Brain microvascular endothelial cell (primary cell): ENCODE results near the gene ACAN.

ENCODE experiments used
- DNase-seq: peaks from one replicate; pipeline ENCODE4 v3.0.0-alpha.2; 2020
- H3K27ac ChIP-seq: fragments of 250-450 bp; sonication (Bioruptor Pico); 2 replicates; pipeline ENCODE4 v1.5.1; 2020; ENCODE audit warnings: mild to moderate bottlenecking, moderate library complexity
- H3K27me3 ChIP-seq: fragments of 250-450 bp; sonication (Bioruptor Pico); replicated peaks from 2 replicates; pipeline ENCODE4 v1.5.1; 2020; ENCODE audit warnings: mild to moderate bottlenecking
- H3K36me3 ChIP-seq: fragments of 250-450 bp; sonication (Bioruptor Pico); replicated peaks from 2 replicates; pipeline ENCODE4 v1.5.1; 2020; ENCODE audit warnings: mild to moderate bottlenecking
- H3K4me3 ChIP-seq: 2 replicates; pipeline ENCODE4 v1.5.1; 2011; ENCODE audit warnings: low read depth, mild to moderate bottlenecking, control low read depth, low read length, moderate library complexity
- CTCF ChIP-seq: IDR thresholded peaks from 2 replicates; pipeline ENCODE4 v1.5.1; 2011; ENCODE audit warnings: low read depth, mild to moderate bottlenecking, moderate library complexity, low read length, control low read depth, inconsistent platforms; ENCODE audit errors: missing control alignments
- in situ Hi-C: cut with HindIII; loops from 2 replicates; pipeline ENCODE4 v1.10.0; 2017; ENCODE audit warnings: low sequenced_read_pairs, low pct_ligation_motif_present

ACAN gene

GRCh38 chr15:88877906-88878305 lies 74.7 kb downstream of the ACAN start:
- no peak for TF ChIP-seq CTCF
- Histone ChIP-seq H3K4me3 (no peak overlapping the region), H3K27me3 (peaks cover 7% of the 10 kb centered on the region), H3K36me3 (no peaks in the 10 kb centered on the region), H3K27ac (no peak overlapping the region)
- no peak for DNase-seq
- in situ Hi-C loops, result no loop called here

DNA sequence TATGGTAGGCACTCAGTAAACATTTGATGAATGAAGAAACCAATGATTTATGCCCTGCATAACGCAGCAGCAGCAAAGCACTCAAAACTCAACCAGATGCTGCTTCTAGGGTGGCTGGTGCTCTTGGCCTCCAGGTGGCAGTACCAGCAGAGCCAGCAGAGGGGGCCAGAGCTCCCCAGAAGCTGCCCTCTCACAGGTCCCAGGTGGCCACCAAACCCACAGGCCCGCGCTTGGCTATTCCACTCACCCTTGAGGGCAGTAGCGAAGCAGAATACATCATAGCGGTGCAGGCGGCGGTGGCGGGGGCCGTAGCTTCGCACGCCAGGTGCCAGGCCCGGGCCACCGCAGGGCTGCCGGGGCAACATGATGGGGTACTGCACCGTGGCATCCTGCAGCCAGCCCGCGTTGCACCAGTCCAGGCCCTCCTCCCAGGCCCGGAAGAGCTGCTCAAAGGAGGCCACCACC lies 75.5 kb downstream of the ACAN start:
- TF ChIP-seq CTCF, result peak; percentile 93
- in situ Hi-C loops, result no loop called here
- peak; percentile 47 for DNase-seq
- peaks cover 3% of the 10 kb centered on the region for H3K27me3 ChIP-seq
- H3K27ac ChIP-seq, result no peak overlapping the region
- no peaks in the 10 kb centered on the region for H3K36me3 ChIP-seq
- no peak overlapping the region for H3K4me3 ChIP-seq

- no peak for TF ChIP-seq CTCF
- in situ Hi-C loops, result no loop called here
Observed at GRCh38 chr15:88880944-88881740, 77.9 kb downstream of the ACAN start.

GRCh38 chr15:88881775-88882174 lies 78.5 kb downstream of the ACAN start:
- in situ Hi-C loops, result no loop called here
- H3K27ac ChIP-seq, result no peak overlapping the region
- no peak for TF ChIP-seq CTCF
- H3K4me3 ChIP-seq, result no peak overlapping the region
- no peaks in the 10 kb centered on the region for H3K27me3 ChIP-seq
- DNase-seq, result no peak
- no peaks in the 10 kb centered on the region for H3K36me3 ChIP-seq

More at GRCh38 chr15:88880944-88881740, 77.9 kb downstream of the ACAN start:
- Histone ChIP-seq H3K36me3 (no peaks in the 10 kb centered on the region), H3K27ac (no peak overlapping the region), H3K27me3 (no peaks in the 10 kb centered on the region), H3K4me3 (no peak overlapping the region)
- DNase-seq, result no peak

- Histone ChIP-seq H3K27ac (no peak overlapping the region), H3K27me3 (no peaks in the 10 kb centered on the region), H3K4me3 (no peak overlapping the region), H3K36me3 (no peaks in the 10 kb centered on the region)
- in situ Hi-C loops, result no loop called here
- peak; percentile 53 for DNase-seq
- TF ChIP-seq CTCF, result no peak
Observed at GRCh38 chr15:88882785-88883184, 79.5 kb downstream of the ACAN start.
